CD14-positive monocyte (primary cell): ENCODE results near the gene GRIN1. TPM values are rescaled to one million over a fixed set of nuclear protein-coding genes. Genes with fewer than 3 reads are reported as not detected.

Experiments used
- DNase-seq, 3 donors: peaks; one replicate each; pipeline ENCODE4 v3.0.0-alpha.2; 2011 to 2022
- H2AFZ ChIP-seq: 2 replicates; pipeline ENCODE4 v1.6.0; 2012; ENCODE audit warnings: mild to moderate bottlenecking, low read depth, low read length, inconsistent platforms; ENCODE audit not compliant: insufficient read depth, poor library complexity, severe bottlenecking
- H3K27ac ChIP-seq, 2 donors: 1 replicate in 1 of 2; 2 replicates in 1 of 2; pipeline ENCODE4 v1.5.1; 2012 to 2013; ENCODE audit warnings: low read length in 2 of 2, control low read depth in 1 of 2, inconsistent platforms in 1 of 2, low read depth in 1 of 2, mild to moderate bottlenecking in 1 of 2
- H3K27me3 ChIP-seq, 2 donors: one replicate each; pipeline versions ENCODE4 v1.6.0 to v1.6.1; 2011 to 2013; ENCODE audit warnings: low read length in 2 of 2; ENCODE audit not compliant: control insufficient read depth in 2 of 2, insufficient read depth in 2 of 2
- H3K36me3 ChIP-seq, 2 donors: replicated peaks in 1 of 2; 1 replicate in 1 of 2; 2 replicates in 1 of 2; pipeline versions ENCODE4 v1.5.1 to v1.6.1; 2012 to 2013; ENCODE audit warnings: low read length in 2 of 2, control low read depth in 1 of 2, inconsistent platforms in 1 of 2, mild to moderate bottlenecking in 1 of 2; ENCODE audit not compliant: insufficient read depth in 2 of 2, control insufficient read depth in 1 of 2
- H3K4me1 ChIP-seq, 2 donors: 1 replicate in 1 of 2; 2 replicates in 1 of 2; pipeline versions ENCODE4 v1.5.1 to v1.6.1; 2012 to 2013; ENCODE audit warnings: low read length in 2 of 2, control low read depth in 1 of 2, inconsistent platforms in 1 of 2, mild to moderate bottlenecking in 1 of 2, moderate library complexity in 1 of 2; ENCODE audit not compliant: insufficient read depth in 2 of 2, control insufficient read depth in 1 of 2
- H3K4me2 ChIP-seq: replicated peaks from 2 replicates; pipeline ENCODE3; 2012; ENCODE audit warnings: low read length, moderate library complexity, mild to moderate bottlenecking; ENCODE audit not compliant: poor library complexity, severe bottlenecking; ENCODE audit errors: extremely low read depth
- H3K4me3 ChIP-seq, 3 experiments: fragments of 200-600 bp in 1 of 3; sonication (generic) in 1 of 3; replicated peaks in 1 of 3; 1 replicate in 2 of 3; 2 replicates in 1 of 3; pipeline ENCODE4 v1.5.1; 2011 to 2013; ENCODE audit warnings: low read length in 3 of 3, mild to moderate bottlenecking in 3 of 3, control low read depth in 2 of 3, low read depth in 2 of 3, inconsistent platforms in 1 of 3, moderate library complexity in 1 of 3
- H3K79me2 ChIP-seq: 2 replicates; pipeline ENCODE4 v1.6.0; 2012; ENCODE audit warnings: mild to moderate bottlenecking, control low read depth, inconsistent platforms, low read length, moderate library complexity; ENCODE audit not compliant: insufficient read depth
- H3K9ac ChIP-seq: 2 replicates; pipeline ENCODE4 v1.6.0; 2017; ENCODE audit warnings: low read length, mild to moderate bottlenecking; ENCODE audit not compliant: insufficient read depth, poor library complexity, severe bottlenecking
- H3K9me3 ChIP-seq, 2 donors: replicated peaks in 1 of 2; 1 replicate in 1 of 2; 2 replicates in 1 of 2; pipeline versions ENCODE4 v1.5.1 to v1.6.1; 2012 to 2013; ENCODE audit warnings: low read length in 2 of 2, control low read depth in 1 of 2; ENCODE audit not compliant: control insufficient read depth in 1 of 2, insufficient read depth in 1 of 2
- H4K20me1 ChIP-seq: 2 replicates; pipeline ENCODE4 v1.6.0; 2012; ENCODE audit warnings: mild to moderate bottlenecking, low read length, control low read depth, moderate library complexity; ENCODE audit not compliant: insufficient read depth
- H3K27ac Mint-ChIP-seq, 7 donors: one replicate each; pipeline ENCODE4 v1.8.0; 2020; ENCODE audit warnings: mild to moderate bottlenecking in 7 of 7, mixed read lengths in 7 of 7, moderate library complexity in 6 of 7, inconsistent platforms in 2 of 7
- H3K27me3 Mint-ChIP-seq, 3 donors: one replicate each; pipeline ENCODE4 v1.8.0; 2021 to 2022; ENCODE audit warnings: low read depth in 3 of 3, mild to moderate bottlenecking in 3 of 3, mixed read lengths in 3 of 3, moderate library complexity in 3 of 3, inconsistent platforms in 1 of 3
- H3K36me3 Mint-ChIP-seq, 2 donors: one replicate each; pipeline ENCODE4 v1.8.0; 2020; ENCODE audit warnings: mixed read lengths in 2 of 2, inconsistent platforms in 1 of 2, mild to moderate bottlenecking in 1 of 2
- H3K4me1 Mint-ChIP-seq: one replicate; pipeline ENCODE4 v1.8.0; 2020; ENCODE audit warnings: mild to moderate bottlenecking, mixed read lengths
- H3K4me3 Mint-ChIP-seq, 2 donors: one replicate each; pipeline ENCODE4 v1.8.0; 2020; ENCODE audit warnings: mild to moderate bottlenecking in 2 of 2, mixed read lengths in 2 of 2, moderate library complexity in 1 of 2
- H3K9me3 Mint-ChIP-seq, 7 donors: one replicate each; pipeline ENCODE4 v1.8.0; 2020 to 2022; ENCODE audit warnings: mixed read lengths in 7 of 7, mild to moderate bottlenecking in 6 of 7, moderate library complexity in 6 of 7, inconsistent platforms in 2 of 7
- CTCF ChIP-seq: fragments of 200-600 bp; IDR thresholded peaks from one replicate; pipeline ENCODE4 v1.8.0; 2022; ENCODE audit warnings: antibody characterized with exemption, mild to moderate bottlenecking
- WGBS: methylation state at CpG from one replicate; pipeline ENCODE4 v1.1.5; 2013; ENCODE audit warnings: missing lambda C conversion rate; ENCODE audit not compliant: insufficient coverage; 5-methylcytosine and 5-hydroxymethylcytosine counted together
- intact Hi-C, 2 donors: fragments of 100-400 bp; cut with micrococcal nuclease; formaldehyde crosslinking; loops; one replicate each; pipeline versions ENCODE4 v1.15.0 to v1.15.1; 2023
- polyA plus RNA-seq, 3 donors: library from polyadenylated mRNA; depleted of rRNA in 1 of 3; unstranded in 2 of 3; stranded (reverse) in 1 of 3; fragments of 300-500 nt in 2 of 3; fragments of >200 nt in 1 of 3; fragmentation: Illumina TruSeq in 2 of 3; gene quantifications; 1 replicate in 2 of 3; 2 replicates in 1 of 3; pipeline ENCODE4 v1.2.3, GENCODE V29; 2012 to 2021

GRIN1 gene
- polyA plus RNA-seq, 3 donors = not detected

- no peak for TF ChIP-seq CTCF
Measured at GRCh38 chr9:137216188-137216965, 77.4 kb downstream of the GRIN1 start.

GRCh38 chr9:137217276-137218211 is 78.6 kb downstream of the GRIN1 start:
- Histone ChIP-seq H3K36me3 (peaks cover 30 to 33% of the 10 kb centered on the region in 2 donors), H4K20me1 (no peaks in the 10 kb centered on the region), H3K27ac (no peak overlapping the region), H3K4me1 (peaks cover 11 to 29% of the 10 kb centered on the region in 2 donors), H3K4me3 (no peak overlapping the region), H3K9me3 (no peaks in the 10 kb centered on the region), H3K27me3 (peaks cover 0 to 14% of the 10 kb centered on the region in 2 donors), H2AFZ (no peak overlapping the region), H3K79me2 (no peaks in the 10 kb centered on the region), H3K4me2 (no peak overlapping the region), H3K9ac (no peak overlapping the region)
- Mint-ChIP-seq H3K4me1 (peaks cover 5% of the 10 kb centered on the region), H3K4me3 (peak overlapping the region; percentile 19 to 35), H3K36me3 (peaks cover 16 to 28% of the 10 kb centered on the region in 2 donors), H3K27me3 (peaks cover 3 to 18% (median 10%) of the 10 kb centered on the region in 3 donors), H3K27ac (peak overlapping the region in 1 of 7 donors; percentile 54), H3K9me3 (no peaks in the 10 kb centered on the region)
- TF ChIP-seq CTCF = no peak
- intact Hi-C loops = no loop called here
- DNase-seq = no peak
- 82% methylated on average over 33 of the region's 36 CpGs for WGBS

More at GRCh38 chr9:137216188-137216965, 77.4 kb downstream of the GRIN1 start:
- Histone ChIP-seq H3K36me3 (peaks cover 30 to 33% of the 10 kb centered on the region in 2 donors), H3K27me3 (peaks cover 0 to 9% of the 10 kb centered on the region in 2 donors), H3K27ac (no peak overlapping the region), H3K9ac (no peak overlapping the region), H3K4me1 (peaks cover 4 to 20% of the 10 kb centered on the region in 2 donors), H4K20me1 (no peaks in the 10 kb centered on the region), H3K4me2 (no peak overlapping the region), H3K9me3 (no peaks in the 10 kb centered on the region), H2AFZ (no peak overlapping the region), H3K79me2 (no peaks in the 10 kb centered on the region), H3K4me3 (no peak overlapping the region)
- Mint-ChIP-seq H3K27me3 (peaks cover 3 to 10% (median 10%) of the 10 kb centered on the region in 3 donors), H3K9me3 (no peaks in the 10 kb centered on the region), H3K4me1 (peaks cover 5% of the 10 kb centered on the region), H3K27ac (no peak overlapping the region), H3K36me3 (peaks cover 16 to 30% of the 10 kb centered on the region in 2 donors), H3K4me3 (no peak overlapping the region)
- 97% methylated on average over 30 of the region's 30 CpGs for WGBS
- intact Hi-C loops = no loop called here
- no peak for DNase-seq
